H1 (cell line): ENCODE measurements around the gene C6orf52. TPM values are rescaled to one million over a fixed set of nuclear protein-coding genes. Genes with fewer than 3 reads are reported as not detected.

Experiments
- ASH2L ChIP-seq: fragments of 200-600, 300-600 bp; sonication (generic); IDR thresholded peaks from one replicate; pipeline ENCODE4 v1.7.1; 2017; ENCODE audit warnings: low read length
- CTBP2 ChIP-seq: IDR thresholded peaks from 2 replicates; pipeline ENCODE4 v1.7.0; 2011; ENCODE audit warnings: borderline replicate concordance, mild to moderate bottlenecking, moderate library complexity, mixed read lengths, low read length; ENCODE audit not compliant: insufficient read depth, insufficient read length
- E2F6 ChIP-seq: IDR thresholded peaks from 2 replicates; pipeline ENCODE4 v1.6.1; 2012; ENCODE audit warnings: inconsistent platforms
- GTF2F1 ChIP-seq: IDR thresholded peaks from 2 replicates; pipeline ENCODE4 v1.6.1; 2012; ENCODE audit warnings: low read depth, low read length, improper control_type of control experiment, borderline replicate concordance
- polyA plus RNA-seq, 7 experiments: library from polyadenylated mRNA; depleted of rRNA in 3 of 7; stranded (reverse) in 5 of 7; unstranded in 2 of 7; fragments of >200 nt in 5 of 7; fragments of 200-250 nt in 2 of 7; gene quantifications; 1 replicate in 5 of 7; 2 replicates in 1 of 7; 4 replicates in 1 of 7; pipeline versions ENCODE4 v1.2.1 to v1.2.3, GENCODE V29; 2011 to 2013; ENCODE audit warnings: missing spikeins in 2 of 7, mixed read lengths in 2 of 7
- total RNA-seq: library from RNA; stranded (reverse); fragmentation: NEBNext Ultra II Directional; extraction: Animal tissue kit (Norgen Biotek cat#: 25700); gene quantifications from 2 replicates; pipeline ENCODE4 v1.2.1, GENCODE V29; 2021
- TF ChIP-seq, protein P1 (sequence below): fragments of 300-600 bp; sonication (generic); IDR thresholded peaks from 2 replicates; pipeline ENCODE4 v1.7.1; 2012; ENCODE audit warnings: low read length, moderate library complexity, mild to moderate bottlenecking, inconsistent platforms; ENCODE audit not compliant: insufficient replicate concordance

C6orf52 gene
- total and polyA plus RNA-seq, 2 of the 8 experiments (the other 6 are each of a cell fraction or from before 2014, with no cell fraction given), result 1.5 to 3.1 TPM

GRCh38 chr6:10743515-10743914 is 49.1 kb upstream of the C6orf52 start (continued):
- TF ChIP-seq, protein P1, sequence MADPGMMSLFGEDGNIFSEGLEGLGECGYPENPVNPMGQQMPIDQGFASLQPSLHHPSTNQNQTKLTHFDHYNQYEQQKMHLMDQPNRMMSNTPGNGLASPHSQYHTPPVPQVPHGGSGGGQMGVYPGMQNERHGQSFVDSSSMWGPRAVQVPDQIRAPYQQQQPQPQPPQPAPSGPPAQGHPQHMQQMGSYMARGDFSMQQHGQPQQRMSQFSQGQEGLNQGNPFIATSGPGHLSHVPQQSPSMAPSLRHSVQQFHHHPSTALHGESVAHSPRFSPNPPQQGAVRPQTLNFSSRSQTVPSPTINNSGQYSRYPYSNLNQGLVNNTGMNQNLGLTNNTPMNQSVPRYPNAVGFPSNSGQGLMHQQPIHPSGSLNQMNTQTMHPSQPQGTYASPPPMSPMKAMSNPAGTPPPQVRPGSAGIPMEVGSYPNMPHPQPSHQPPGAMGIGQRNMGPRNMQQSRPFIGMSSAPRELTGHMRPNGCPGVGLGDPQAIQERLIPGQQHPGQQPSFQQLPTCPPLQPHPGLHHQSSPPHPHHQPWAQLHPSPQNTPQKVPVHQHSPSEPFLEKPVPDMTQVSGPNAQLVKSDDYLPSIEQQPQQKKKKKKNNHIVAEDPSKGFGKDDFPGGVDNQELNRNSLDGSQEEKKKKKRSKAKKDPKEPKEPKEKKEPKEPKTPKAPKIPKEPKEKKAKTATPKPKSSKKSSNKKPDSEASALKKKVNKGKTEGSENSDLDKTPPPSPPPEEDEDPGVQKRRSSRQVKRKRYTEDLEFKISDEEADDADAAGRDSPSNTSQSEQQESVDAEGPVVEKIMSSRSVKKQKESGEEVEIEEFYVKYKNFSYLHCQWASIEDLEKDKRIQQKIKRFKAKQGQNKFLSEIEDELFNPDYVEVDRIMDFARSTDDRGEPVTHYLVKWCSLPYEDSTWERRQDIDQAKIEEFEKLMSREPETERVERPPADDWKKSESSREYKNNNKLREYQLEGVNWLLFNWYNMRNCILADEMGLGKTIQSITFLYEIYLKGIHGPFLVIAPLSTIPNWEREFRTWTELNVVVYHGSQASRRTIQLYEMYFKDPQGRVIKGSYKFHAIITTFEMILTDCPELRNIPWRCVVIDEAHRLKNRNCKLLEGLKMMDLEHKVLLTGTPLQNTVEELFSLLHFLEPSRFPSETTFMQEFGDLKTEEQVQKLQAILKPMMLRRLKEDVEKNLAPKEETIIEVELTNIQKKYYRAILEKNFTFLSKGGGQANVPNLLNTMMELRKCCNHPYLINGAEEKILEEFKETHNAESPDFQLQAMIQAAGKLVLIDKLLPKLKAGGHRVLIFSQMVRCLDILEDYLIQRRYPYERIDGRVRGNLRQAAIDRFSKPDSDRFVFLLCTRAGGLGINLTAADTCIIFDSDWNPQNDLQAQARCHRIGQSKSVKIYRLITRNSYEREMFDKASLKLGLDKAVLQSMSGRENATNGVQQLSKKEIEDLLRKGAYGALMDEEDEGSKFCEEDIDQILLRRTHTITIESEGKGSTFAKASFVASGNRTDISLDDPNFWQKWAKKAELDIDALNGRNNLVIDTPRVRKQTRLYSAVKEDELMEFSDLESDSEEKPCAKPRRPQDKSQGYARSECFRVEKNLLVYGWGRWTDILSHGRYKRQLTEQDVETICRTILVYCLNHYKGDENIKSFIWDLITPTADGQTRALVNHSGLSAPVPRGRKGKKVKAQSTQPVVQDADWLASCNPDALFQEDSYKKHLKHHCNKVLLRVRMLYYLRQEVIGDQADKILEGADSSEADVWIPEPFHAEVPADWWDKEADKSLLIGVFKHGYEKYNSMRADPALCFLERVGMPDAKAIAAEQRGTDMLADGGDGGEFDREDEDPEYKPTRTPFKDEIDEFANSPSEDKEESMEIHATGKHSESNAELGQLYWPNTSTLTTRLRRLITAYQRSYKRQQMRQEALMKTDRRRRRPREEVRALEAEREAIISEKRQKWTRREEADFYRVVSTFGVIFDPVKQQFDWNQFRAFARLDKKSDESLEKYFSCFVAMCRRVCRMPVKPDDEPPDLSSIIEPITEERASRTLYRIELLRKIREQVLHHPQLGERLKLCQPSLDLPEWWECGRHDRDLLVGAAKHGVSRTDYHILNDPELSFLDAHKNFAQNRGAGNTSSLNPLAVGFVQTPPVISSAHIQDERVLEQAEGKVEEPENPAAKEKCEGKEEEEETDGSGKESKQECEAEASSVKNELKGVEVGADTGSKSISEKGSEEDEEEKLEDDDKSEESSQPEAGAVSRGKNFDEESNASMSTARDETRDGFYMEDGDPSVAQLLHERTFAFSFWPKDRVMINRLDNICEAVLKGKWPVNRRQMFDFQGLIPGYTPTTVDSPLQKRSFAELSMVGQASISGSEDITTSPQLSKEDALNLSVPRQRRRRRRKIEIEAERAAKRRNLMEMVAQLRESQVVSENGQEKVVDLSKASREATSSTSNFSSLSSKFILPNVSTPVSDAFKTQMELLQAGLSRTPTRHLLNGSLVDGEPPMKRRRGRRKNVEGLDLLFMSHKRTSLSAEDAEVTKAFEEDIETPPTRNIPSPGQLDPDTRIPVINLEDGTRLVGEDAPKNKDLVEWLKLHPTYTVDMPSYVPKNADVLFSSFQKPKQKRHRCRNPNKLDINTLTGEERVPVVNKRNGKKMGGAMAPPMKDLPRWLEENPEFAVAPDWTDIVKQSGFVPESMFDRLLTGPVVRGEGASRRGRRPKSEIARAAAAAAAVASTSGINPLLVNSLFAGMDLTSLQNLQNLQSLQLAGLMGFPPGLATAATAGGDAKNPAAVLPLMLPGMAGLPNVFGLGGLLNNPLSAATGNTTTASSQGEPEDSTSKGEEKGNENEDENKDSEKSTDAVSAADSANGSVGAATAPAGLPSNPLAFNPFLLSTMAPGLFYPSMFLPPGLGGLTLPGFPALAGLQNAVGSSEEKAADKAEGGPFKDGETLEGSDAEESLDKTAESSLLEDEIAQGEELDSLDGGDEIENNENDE, result no peak
- TF ChIP-seq GTF2F1, result no peak
- no peak for TF ChIP-seq ASH2L
- TF ChIP-seq E2F6, result no peak
- TF ChIP-seq CTBP2, result no peak
